OCI-LY3 (cell line): ENCODE results near the gene SLFN12.

Experiments used
- CTCF ChIP-seq: fragments of 200-600, 300-600 bp; sonication (generic); IDR thresholded peaks from 2 replicates; pipeline ENCODE4 v1.5.1; 2014; ENCODE audit warnings: antibody characterized with exemption, low read length, low read depth
- EZH2phosphoT487 ChIP-seq: fragments of 200-600 bp; shearing (Covaris generic); IDR thresholded peaks from 2 replicates; pipeline ENCODE4 v1.6.1; 2018; ENCODE audit warnings: antibody characterized with exemption, mixed run types, low read depth

GRCh38 chr17:35428229-35428628 is 4.1 kb downstream of the SLFN12 start:
- TF ChIP-seq CTCF, result no peak
- no peak for TF ChIP-seq EZH2phosphoT487
